Astrocyte of the spinal cord (primary cell): Measurements from ENCODE around the gene ASAP3.

Experiments used
- DNase-seq: peaks from one replicate; pipeline ENCODE4 v3.0.0; 2011; ENCODE audit warnings: low read depth, low spot score
- H3K4me3 ChIP-seq: 2 replicates; pipeline ENCODE4 v1.5.1; 2011; ENCODE audit warnings: low read depth, mild to moderate bottlenecking, low read length, moderate library complexity
- in situ Hi-C: cut with HindIII; loops from 2 replicates; pipeline ENCODE4 v1.10.0; 2017; ENCODE audit warnings: low sequenced_read_pairs
- TF ChIP-seq, protein P1 (sequence below): IDR thresholded peaks from 2 replicates; pipeline ENCODE4 v1.5.1; 2012; ENCODE audit warnings: low read depth, mild to moderate bottlenecking, low read length, inconsistent platforms

The ASAP3 gene

GRCh38 chr1:23460519-23460918 lies 23.5 kb downstream of the ASAP3 start:
- in situ Hi-C loops: no loop called here
- no peak for DNase-seq
- TF ChIP-seq, protein P1, sequence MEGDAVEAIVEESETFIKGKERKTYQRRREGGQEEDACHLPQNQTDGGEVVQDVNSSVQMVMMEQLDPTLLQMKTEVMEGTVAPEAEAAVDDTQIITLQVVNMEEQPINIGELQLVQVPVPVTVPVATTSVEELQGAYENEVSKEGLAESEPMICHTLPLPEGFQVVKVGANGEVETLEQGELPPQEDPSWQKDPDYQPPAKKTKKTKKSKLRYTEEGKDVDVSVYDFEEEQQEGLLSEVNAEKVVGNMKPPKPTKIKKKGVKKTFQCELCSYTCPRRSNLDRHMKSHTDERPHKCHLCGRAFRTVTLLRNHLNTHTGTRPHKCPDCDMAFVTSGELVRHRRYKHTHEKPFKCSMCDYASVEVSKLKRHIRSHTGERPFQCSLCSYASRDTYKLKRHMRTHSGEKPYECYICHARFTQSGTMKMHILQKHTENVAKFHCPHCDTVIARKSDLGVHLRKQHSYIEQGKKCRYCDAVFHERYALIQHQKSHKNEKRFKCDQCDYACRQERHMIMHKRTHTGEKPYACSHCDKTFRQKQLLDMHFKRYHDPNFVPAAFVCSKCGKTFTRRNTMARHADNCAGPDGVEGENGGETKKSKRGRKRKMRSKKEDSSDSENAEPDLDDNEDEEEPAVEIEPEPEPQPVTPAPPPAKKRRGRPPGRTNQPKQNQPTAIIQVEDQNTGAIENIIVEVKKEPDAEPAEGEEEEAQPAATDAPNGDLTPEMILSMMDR: no peak

DNA sequence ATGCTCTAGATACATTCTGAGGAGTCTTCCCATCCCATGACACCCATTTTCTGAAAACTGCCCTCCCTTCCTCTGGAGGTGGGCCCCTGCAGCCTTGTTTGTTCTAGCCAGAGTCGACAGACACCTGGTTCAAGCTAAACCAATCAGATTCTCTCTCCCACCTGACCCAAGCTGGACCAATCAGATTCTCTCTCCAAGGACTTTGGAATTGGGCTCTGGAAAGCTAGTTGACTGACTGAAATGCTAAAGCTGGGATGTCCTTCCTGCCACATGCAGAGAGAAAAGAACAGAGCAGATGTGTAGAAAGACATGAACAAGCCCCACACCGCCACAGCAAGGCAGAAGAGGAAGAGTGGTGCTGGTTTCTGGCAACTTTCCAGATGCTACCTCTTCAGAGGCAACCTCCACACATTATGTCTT lies 24.6 kb downstream of the ASAP3 start:
- H3K4me3 ChIP-seq: no peak overlapping the region
- in situ Hi-C loops: no loop called here
- TF ChIP-seq, protein P1: no peak
- DNase-seq: no peak

More at GRCh38 chr1:23460519-23460918, 23.5 kb downstream of the ASAP3 start:
- H3K4me3 ChIP-seq: no peak overlapping the region

DNA sequence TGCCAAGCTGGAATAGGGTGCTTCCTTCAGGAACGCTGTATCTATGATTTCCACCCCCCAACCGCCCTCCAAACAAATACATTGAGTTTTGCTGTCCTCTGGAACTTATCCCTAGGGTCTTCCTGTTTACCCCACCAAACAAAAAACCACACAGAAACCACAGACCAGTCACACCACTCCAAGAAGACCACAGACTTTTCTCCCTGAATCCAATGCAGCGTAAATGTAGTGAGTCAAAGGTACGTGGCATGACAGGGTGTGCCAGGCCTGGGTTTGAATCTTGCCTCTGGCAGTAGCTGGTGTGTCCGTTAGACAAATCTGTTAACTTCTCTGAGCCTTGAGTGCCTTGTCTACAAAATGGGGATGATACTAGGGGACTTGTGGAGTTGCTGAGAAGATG lies 27.8 kb downstream of the ASAP3 start:
- TF ChIP-seq, protein P1: no peak
- in situ Hi-C loops: no loop called here
- DNase-seq: peak; percentile 66
- H3K4me3 ChIP-seq: no peak overlapping the region

- TF ChIP-seq, protein P1: no peak
- H3K4me3 ChIP-seq: no peak overlapping the region
- in situ Hi-C loops: no loop called here
- DNase-seq: no peak
Observed at GRCh38 chr1:23453455-23454000, 30.5 kb downstream of the ASAP3 start.

DNA sequence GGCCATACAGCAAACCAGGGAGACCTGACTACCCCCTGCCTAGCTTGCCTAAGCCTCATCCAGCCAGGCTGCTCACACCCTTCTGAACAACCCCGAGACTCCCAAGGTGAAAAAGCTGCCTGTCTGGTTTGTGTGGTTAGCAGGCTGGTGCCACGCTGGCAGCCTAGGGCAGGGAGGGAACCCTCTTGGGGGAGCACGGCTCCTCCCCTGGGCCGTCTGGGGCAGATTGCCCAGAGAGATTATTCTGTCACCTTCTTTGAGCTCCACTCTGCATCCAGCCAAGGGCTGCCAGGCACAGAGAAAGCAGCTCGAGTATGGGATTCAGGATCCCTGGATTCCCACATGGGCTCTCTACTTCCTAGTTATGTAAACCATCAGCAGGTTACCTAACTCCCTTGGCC lies 32.0 kb downstream of the ASAP3 start:
- no peak overlapping the region for H3K4me3 ChIP-seq
- in situ Hi-C loops: no loop called here
- TF ChIP-seq, protein P1: no peak
- no peak for DNase-seq

DNA sequence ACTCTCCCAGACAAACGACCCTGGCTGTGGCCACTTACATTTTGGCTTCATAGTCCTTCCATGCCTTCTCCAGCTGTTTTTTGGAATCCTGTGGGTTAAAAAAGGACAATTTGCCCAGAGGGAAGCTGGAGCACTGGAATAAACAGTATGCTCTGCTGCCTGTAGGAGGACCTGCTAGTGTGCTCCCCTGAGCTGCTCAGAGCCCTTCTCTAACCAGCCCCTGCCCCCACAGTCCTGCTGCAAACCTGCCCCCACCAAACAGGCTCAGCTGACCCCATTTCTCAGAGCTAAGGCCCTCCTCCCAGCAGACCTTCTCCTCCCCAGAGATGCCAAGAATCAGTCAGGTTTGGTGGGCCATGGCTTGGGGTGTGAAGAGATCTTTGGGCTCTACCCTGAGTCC lies 32.5 kb downstream of the ASAP3 start:
- DNase-seq: no peak
- in situ Hi-C loops: no loop called here
- no peak overlapping the region for H3K4me3 ChIP-seq
- TF ChIP-seq, protein P1: no peak

GRCh38 chr1:23450894-23451293 lies 33.1 kb downstream of the ASAP3 start:
- in situ Hi-C loops: no loop called here
- H3K4me3 ChIP-seq: no peak overlapping the region
- TF ChIP-seq, protein P1: no peak
- DNase-seq: no peak
